Measurements from ENCODE around the gene CTNNB1.

Gene CTNNB1

GRCh38 chr3:41193794-41194539 is 5.3 kb upstream of the CTNNB1 start:
- no peak for DNase-seq (ENCODE audit: low read depth)

- no peak for DNase-seq (ENCODE audit: low read depth)
Measured at GRCh38 chr3:41194701-41195100, 4.6 kb upstream of the CTNNB1 start.

GRCh38 chr3:41195946-41196345 is 3.4 kb upstream of the CTNNB1 start:
- no peak for DNase-seq (ENCODE audit: low read depth)

- DNase-seq (ENCODE audit: low read depth): no peak
Measured at GRCh38 chr3:41196499-41197410, 2.5 kb upstream of the CTNNB1 start.

DNA sequence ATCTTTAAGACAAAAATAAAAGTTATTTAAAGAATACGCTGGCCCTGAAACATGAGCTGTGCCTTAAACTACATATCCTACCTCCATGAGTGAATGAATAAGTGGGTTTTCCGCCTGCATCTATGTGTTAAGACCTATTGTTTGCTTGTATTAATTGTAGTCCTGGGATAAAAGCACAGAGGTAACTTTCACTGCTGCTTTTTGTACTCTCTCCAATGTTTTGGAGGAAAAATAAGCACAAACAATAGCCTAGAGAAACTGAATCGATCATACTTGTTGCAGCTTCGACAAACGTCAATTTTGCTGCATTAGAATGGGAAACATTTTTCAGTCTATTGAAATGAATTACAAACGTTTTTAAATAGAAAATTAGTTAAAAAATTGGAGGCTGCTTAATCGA is 1.3 kb upstream of the CTNNB1 start:
- no peak for DNase-seq (ENCODE audit: low read depth)

- DNase-seq (ENCODE audit: low read depth): no peak
Measured at GRCh38 chr3:41198526-41198925, 779 bp upstream of the CTNNB1 start.

DNA sequence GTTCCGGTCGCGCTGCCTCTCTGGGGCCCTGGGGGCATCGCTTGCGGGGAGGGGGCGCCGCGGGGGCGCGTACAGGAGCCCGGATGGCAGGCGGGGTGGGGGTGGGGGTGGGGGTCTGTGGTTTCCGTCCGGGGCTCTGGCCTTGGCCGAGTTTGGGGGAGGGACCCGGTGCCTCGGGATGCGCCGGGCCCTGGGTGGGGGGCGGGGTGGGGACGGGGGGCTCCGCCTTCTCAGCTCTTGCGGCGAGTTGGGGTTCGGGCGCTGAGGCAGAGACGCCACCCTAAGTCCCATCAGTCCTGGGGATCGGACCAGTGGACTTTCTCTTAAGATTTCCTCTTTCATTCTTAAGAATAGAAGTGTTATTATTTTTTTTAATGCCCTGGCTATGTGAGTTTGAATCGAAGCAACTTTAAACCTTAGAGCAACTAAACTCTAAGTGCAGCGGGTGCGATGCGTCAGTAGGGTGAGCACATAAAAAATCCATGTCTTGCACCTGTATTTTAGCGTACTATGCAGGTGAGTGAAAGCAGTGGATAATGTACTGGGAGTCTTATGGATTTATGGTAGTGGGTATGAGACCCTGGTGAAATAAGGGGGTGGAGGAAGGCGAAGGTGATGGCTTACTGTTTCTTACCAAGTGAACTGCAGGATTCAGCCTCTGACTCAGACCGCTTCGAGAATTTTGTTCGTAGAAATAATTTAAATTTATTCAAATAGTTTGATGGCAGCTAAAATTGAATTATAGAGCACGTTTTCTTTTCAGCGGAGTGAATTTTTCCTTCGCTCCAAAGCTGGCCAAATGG is 762 bp downstream of the CTNNB1 start:
- no peak for DNase-seq (ENCODE audit: low read depth)

- DNase-seq (ENCODE audit: low read depth): no peak
Measured at GRCh38 chr3:41200669-41201021, 1.3 kb downstream of the CTNNB1 start.

DNA sequence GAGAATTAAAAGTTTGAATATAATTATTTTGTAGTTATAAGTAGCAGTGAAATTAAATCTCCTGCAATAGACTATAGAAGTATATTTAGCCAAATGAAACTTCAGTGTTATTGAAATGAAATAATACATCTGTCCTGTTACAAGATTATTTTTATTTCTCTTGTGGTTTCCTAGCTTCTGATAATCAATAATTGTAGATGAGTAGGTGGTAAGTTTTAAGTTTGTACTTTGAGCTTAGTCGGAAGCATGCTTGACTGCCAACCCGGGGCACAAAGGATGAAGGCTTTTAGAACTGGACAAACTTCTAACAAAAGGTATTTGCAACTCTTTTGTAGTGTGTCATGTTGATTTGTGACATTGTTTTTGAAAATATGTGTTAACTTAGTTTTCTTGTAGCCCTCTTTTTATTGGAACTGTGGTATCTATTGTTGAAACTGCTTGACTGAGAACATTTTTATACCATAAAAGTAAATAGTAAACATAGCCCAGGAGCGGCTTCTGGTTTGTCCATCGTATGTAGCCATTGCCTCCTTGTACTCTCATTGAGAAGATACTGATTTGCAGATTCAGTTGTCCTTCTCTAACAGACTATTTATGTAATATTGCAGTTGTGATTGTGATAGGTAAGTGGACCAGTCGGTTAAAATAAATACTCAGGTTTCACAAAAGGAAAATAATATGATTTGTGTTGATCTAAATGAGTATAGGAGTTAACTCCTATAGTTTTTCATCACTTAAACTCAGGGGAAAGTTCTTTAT is 2.9 kb downstream of the CTNNB1 start:
- DNase-seq (ENCODE audit: low read depth): no peak

DNA sequence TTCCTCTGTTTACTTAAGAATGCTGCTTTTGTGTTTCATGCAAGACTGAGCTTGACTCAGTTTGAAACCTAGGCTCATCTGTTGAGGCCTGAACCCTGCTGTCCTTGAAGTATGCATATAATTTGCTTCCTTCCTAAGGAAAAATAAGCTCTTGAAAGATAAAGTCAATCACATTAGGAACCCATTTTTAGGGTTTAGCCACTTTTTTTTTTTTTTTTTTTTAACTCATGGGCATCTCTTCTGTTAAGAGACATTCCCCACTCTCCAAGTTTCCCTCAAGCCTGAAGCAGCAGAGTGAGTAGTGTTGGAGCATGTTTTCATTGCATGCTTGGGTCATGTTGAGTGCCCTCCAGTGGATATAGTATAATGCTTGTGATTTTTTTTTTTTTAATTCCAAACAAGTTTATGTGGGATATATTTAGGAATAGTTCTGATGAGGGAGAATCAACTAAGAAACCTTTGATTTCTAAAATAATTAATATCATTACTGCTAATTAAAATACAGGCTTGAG is 3.6 kb downstream of the CTNNB1 start:
- peak; percentile 59 for DNase-seq (ENCODE audit: low read depth)

- no peak for DNase-seq (ENCODE audit: low read depth)
Measured at GRCh38 chr3:41204369-41204768, 5.1 kb downstream of the CTNNB1 start.

DNA sequence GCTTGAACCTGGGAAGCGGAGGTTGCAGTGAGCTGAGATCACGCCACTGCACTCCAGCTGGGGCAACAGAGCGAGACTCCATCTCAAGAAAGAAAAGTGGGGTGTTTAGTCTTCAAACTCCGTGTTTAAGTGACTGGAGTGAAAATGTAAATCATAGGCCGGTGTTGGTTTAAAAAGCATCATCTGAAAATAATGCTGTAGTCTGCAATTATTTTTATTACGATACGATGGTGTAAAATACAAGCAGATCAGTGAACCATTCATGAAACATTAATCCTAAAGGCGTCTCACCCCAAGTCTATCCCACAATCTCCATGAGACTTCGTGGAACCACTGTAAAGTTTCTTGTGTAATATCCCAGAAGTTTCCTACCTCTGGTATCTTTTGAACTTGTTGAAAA is 6.3 kb downstream of the CTNNB1 start:
- no peak for DNase-seq (ENCODE audit: low read depth)

DNA sequence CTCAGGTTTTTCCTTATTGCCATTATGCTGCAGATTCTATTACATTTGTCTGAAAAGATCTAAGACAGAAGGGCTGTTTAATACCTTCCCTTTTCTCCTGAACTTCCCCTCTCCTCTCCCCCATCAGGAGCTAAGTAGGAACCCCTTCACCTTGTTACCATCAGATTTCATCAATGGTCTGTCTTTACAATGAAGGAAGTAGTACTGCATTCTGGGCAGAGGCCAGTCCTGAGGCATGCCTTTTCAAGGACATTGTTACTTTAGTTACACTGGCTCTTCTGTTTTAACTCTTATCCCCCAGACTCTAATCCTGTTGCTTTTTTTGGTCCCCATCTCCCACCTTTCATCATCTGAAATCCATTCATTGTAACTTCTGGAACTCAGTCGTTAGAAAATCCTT is 8.1 kb downstream of the CTNNB1 start:
- no peak for DNase-seq (ENCODE audit: low read depth)

DNA sequence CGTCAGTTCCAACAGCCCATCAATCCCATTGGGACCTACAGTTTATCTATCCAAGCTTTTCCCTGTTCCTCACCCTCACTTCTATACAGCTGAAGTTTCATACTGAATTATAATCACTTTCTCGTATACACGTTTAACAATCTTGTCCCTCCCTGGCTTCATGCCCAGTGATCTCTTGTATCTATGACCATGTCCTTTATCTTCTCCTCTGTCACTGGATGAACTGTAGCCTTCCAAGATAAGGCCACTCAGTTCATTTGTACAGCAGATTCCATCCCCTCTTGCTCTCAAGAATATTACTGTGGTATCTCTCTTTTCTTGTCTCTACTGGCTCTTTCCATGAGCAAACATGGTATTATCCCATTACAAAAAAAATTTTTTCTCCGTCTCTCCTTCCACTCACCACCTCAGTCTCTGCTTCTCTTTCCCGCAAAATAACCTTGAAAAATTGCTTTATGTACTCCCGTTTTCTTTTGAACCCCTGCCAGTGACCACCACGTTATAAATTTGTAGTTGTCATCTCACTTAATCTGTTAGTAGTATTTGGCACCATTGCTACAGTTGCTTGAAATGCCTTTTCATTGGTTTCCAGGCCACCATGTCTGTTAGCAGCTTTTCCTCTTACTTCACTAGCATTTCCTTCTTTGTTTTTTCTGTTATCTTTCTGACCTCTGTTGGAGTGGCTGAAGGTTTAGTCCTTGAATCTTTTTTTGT is 9.4 kb downstream of the CTNNB1 start:
- DNase-seq (ENCODE audit: low read depth): no peak

- DNase-seq (ENCODE audit: low read depth): no peak
Measured at GRCh38 chr3:41209646-41210045, 10.3 kb downstream of the CTNNB1 start.

DNA sequence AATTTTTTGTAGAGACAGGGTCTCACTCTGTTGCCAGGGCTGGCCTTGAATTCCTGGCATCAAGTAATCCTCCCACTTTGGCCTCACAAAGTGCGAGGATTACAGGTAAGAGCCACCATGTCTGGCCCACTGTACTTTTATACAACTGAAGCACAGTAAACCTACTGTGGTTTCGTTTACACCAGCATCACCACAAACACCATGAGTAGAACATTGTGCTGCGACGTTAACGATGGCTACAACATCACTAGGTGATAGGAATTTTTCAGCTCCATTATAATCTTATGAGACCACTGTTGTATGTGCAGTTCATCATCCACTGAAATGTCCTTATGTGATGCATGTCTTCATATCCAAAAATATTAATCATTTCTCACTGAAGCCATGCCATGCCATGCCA is 11.7 kb downstream of the CTNNB1 start:
- no peak for DNase-seq (ENCODE audit: low read depth)

DNA sequence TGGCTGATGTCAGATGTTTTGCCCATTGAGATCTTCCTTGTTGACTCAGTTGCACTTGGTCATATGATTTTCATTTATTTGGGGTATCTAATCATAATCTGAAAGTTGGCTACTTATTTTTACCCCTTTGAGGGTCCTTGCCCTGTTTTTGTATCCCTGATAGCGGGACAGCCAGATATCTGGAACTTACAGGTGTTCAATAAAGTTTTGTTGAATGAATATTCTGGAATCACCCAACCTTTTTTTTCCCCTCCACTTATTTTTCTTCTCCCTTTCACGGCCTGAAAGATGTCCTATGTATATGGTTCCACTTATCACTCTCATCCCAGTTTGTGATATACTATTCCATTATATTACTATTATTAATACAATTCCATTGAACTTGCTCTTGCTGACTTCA is 12.8 kb downstream of the CTNNB1 start:
- DNase-seq (ENCODE audit: low read depth): no peak

- no peak for DNase-seq (ENCODE audit: low read depth)
Measured at GRCh38 chr3:41213588-41213987, 14.3 kb downstream of the CTNNB1 start.

GRCh38 chr3:41216422-41216821 is 17.1 kb downstream of the CTNNB1 start:
- no peak for DNase-seq (ENCODE audit: low read depth)

DNA sequence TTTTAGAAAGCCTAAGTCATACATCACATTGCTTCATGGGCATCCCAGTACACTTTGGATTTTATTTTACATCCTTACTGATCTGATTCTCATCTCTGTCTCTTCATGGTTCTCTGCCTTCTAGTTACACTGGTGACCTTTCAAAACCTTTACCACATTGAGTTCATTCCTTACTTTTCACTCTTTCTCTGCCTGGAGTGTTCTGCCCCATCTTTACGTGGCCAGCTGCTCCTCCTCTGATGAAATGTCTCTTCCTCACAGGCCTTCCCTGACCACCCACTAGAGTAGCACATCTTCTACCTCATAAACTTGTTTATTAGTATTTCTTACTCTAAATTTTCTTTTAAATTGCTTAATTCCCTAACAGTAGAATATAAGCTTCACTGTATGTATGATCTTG is 17.7 kb downstream of the CTNNB1 start:
- DNase-seq (ENCODE audit: low read depth): no peak

- DNase-seq (ENCODE audit: low read depth): no peak
Measured at GRCh38 chr3:41219424-41219823, 20.1 kb downstream of the CTNNB1 start.

Measured in stromal cell of bone marrow (primary cell).